HEK293 (cell line): ENCODE data around the gene TFRC.

Experiments
- ATF2 ChIP-seq: fragments of 450-650 bp; formaldehyde crosslinking; IDR thresholded peaks from 2 replicates; pipeline ENCODE4 v1.5.1; 2016; ENCODE audit warnings: missing biosample characterization, missing genetic modification characterization, low read depth
- INSM2 ChIP-seq: fragments of 450-650 bp; formaldehyde crosslinking; IDR thresholded peaks from 2 replicates; pipeline ENCODE4 v1.5.1; 2016; ENCODE audit warnings: missing biosample characterization, missing genetic modification characterization
- KLF16 ChIP-seq: fragments of 450-650 bp; formaldehyde crosslinking; IDR thresholded peaks from 2 replicates; pipeline ENCODE4 v1.5.1; 2017; ENCODE audit warnings: missing biosample characterization, missing genetic modification characterization
- MZF1 ChIP-seq: fragments of 450-650 bp; formaldehyde crosslinking; IDR thresholded peaks from 2 replicates; pipeline ENCODE4 v1.5.1; 2017; ENCODE audit warnings: missing biosample characterization, missing genetic modification characterization, borderline replicate concordance
- PRDM2 ChIP-seq: fragments of 450-650 bp; formaldehyde crosslinking; IDR thresholded peaks from 2 replicates; pipeline ENCODE4 v1.5.1; 2016; ENCODE audit warnings: missing biosample characterization, missing genetic modification characterization, borderline replicate concordance
- SCRT2 ChIP-seq: fragments of 450-650 bp; formaldehyde crosslinking; IDR thresholded peaks from 2 replicates; pipeline ENCODE4 v1.5.1; 2016; ENCODE audit warnings: missing biosample characterization, missing genetic modification characterization
- YY1 ChIP-seq: fragments of 450-650 bp; formaldehyde crosslinking; IDR thresholded peaks from 2 replicates; pipeline ENCODE4 v1.5.1; 2018; ENCODE audit warnings: missing biosample characterization, missing genetic modification characterization
- YY2 ChIP-seq: fragments of 450-650 bp; formaldehyde crosslinking; IDR thresholded peaks from 2 replicates; pipeline ENCODE4 v1.5.1; 2016; ENCODE audit warnings: missing biosample characterization, missing genetic modification characterization
- ZBTB1 ChIP-seq: fragments of 450-650 bp; formaldehyde crosslinking; IDR thresholded peaks from 2 replicates; pipeline ENCODE4 v1.5.1; 2016; ENCODE audit warnings: missing biosample characterization, missing genetic modification characterization
- ZBTB11 ChIP-seq: fragments of 450-650 bp; formaldehyde crosslinking; conservative IDR thresholded peaks from 2 replicates; pipeline ENCODE4 v1.5.1; 2016; ENCODE audit warnings: low read depth, missing biosample characterization, missing genetic modification characterization
- ZBTB21 ChIP-seq: fragments of 450-650 bp; formaldehyde crosslinking; IDR thresholded peaks from 2 replicates; pipeline ENCODE4 v1.5.1; 2017; ENCODE audit warnings: missing biosample characterization, missing genetic modification characterization
- ZEB2 ChIP-seq: fragments of 450-650 bp; formaldehyde crosslinking; IDR thresholded peaks from 2 replicates; pipeline ENCODE4 v1.5.1; 2016; ENCODE audit warnings: missing biosample characterization, missing genetic modification characterization
- ZFP69B ChIP-seq: fragments of 450-650 bp; formaldehyde crosslinking; IDR thresholded peaks from 2 replicates; pipeline ENCODE4 v1.5.1; 2016; ENCODE audit warnings: missing biosample characterization, missing genetic modification characterization
- ZNF10 ChIP-seq: fragments of 450-650 bp; formaldehyde crosslinking; IDR thresholded peaks from 2 replicates; pipeline ENCODE4 v1.5.1; 2017; ENCODE audit warnings: missing biosample characterization, missing genetic modification characterization
- ZNF140 ChIP-seq: fragments of 450-650 bp; formaldehyde crosslinking; IDR thresholded peaks from 2 replicates; pipeline ENCODE4 v1.5.1; 2016; ENCODE audit warnings: missing biosample characterization, missing genetic modification characterization
- ZNF16 ChIP-seq: fragments of 450-650 bp; formaldehyde crosslinking; IDR thresholded peaks from 2 replicates; pipeline ENCODE4 v1.5.1; 2016; ENCODE audit warnings: low read depth, missing biosample characterization, missing genetic modification characterization
- ZNF184 ChIP-seq: fragments of 450-650 bp; IDR thresholded peaks from 2 replicates; pipeline ENCODE4 v1.5.1; 2018; ENCODE audit warnings: missing biosample characterization, mild to moderate bottlenecking, missing genetic modification characterization
- ZNF2 ChIP-seq: fragments of 450-650 bp; formaldehyde crosslinking; IDR thresholded peaks from 2 replicates; pipeline ENCODE4 v1.5.1; 2016; ENCODE audit warnings: missing biosample characterization, missing genetic modification characterization
- ZNF24 ChIP-seq: fragments of 450-650 bp; formaldehyde crosslinking; IDR thresholded peaks from 2 replicates; pipeline ENCODE4 v1.5.1; 2016; ENCODE audit warnings: missing biosample characterization, missing genetic modification characterization
- ZNF529 ChIP-seq: fragments of 450-650 bp; formaldehyde crosslinking; IDR thresholded peaks from 2 replicates; pipeline ENCODE4 v1.5.1; 2017; ENCODE audit warnings: missing genetic modification characterization, missing biosample characterization; ENCODE audit not compliant: insufficient replicate concordance
- ZNF530 ChIP-seq: fragments of 450-650 bp; formaldehyde crosslinking; IDR thresholded peaks from 2 replicates; pipeline ENCODE4 v1.5.1; 2016; ENCODE audit warnings: low read depth, missing biosample characterization, missing genetic modification characterization
- ZNF629 ChIP-seq: fragments of 450-650 bp; formaldehyde crosslinking; IDR thresholded peaks from 2 replicates; pipeline ENCODE4 v1.5.1; 2017; ENCODE audit warnings: missing biosample characterization, missing genetic modification characterization
- ZNF830 ChIP-seq: fragments of 450-650 bp; IDR thresholded peaks from 2 replicates; pipeline ENCODE4 v1.5.0; 2018; ENCODE audit warnings: missing biosample characterization, missing genetic modification characterization, low read depth, mild to moderate bottlenecking, moderate library complexity
- ZNF843 ChIP-seq: fragments of 450-650 bp; formaldehyde crosslinking; IDR thresholded peaks from 2 replicates; pipeline ENCODE4 v1.5.1; 2016; ENCODE audit warnings: missing biosample characterization, missing genetic modification characterization

Gene TFRC

GRCh38 chr3:196042673-196043072 is 39.2 kb downstream of the TFRC start (continued):
- TF ChIP-seq ZNF830 (no peak), ZNF24 (0 out of 2 replicates have a peak, but pooled peaks have one; percentile 42), ZNF843 (tag by site-specific recombination) (no peak), PRDM2 (tag by site-specific recombination) (no peak), KLF16 (tag by site-specific recombination) (no peak), YY1 (tag by site-specific recombination) (no peak), ATF2 (tag by site-specific recombination) (peak; percentile 96), ZNF529 (tag by site-specific recombination) (no peak), ZBTB11 (no peak), ZBTB1 (tag by site-specific recombination) (0 out of 2 replicates have a peak, but pooled peaks have one; percentile 37), ZNF2 (tag by site-specific recombination) (no peak), ZEB2 (tag by site-specific recombination) (peak; percentile 77), ZBTB21 (tag by site-specific recombination) (peak; percentile 84), ZNF184 (tag by site-specific recombination) (no peak), ZNF140 (tag by site-specific recombination) (no peak), INSM2 (tag by site-specific recombination) (peak; percentile 91), MZF1 (tag by site-specific recombination) (no peak), ZNF10 (tag by site-specific recombination) (no peak), ZFP69B (tag by site-specific recombination) (no peak; the same call in 1 of the 2 replicates), ZNF629 (tag by site-specific recombination) (peak; percentile 92), SCRT2 (tag by site-specific recombination) (no peak), YY2 (tag by site-specific recombination) (peak; percentile 71; the same call in 1 of the 2 replicates), ZNF16 (tag by site-specific recombination) (no peak), ZNF530 (tag by site-specific recombination) (no peak)
